GM18502 (cell line): Measurements from ENCODE around the gene ZNF775.

Experiments used
- ATAC-seq: cut with Tn5 transposase; IDR thresholded peaks from one replicate; pipeline ENCODE4 v1.9.1; 2021; ENCODE audit warnings: mild to moderate bottlenecking; ENCODE audit not compliant: unreplicated experiment, poor library complexity

ZNF775 gene

DNA sequence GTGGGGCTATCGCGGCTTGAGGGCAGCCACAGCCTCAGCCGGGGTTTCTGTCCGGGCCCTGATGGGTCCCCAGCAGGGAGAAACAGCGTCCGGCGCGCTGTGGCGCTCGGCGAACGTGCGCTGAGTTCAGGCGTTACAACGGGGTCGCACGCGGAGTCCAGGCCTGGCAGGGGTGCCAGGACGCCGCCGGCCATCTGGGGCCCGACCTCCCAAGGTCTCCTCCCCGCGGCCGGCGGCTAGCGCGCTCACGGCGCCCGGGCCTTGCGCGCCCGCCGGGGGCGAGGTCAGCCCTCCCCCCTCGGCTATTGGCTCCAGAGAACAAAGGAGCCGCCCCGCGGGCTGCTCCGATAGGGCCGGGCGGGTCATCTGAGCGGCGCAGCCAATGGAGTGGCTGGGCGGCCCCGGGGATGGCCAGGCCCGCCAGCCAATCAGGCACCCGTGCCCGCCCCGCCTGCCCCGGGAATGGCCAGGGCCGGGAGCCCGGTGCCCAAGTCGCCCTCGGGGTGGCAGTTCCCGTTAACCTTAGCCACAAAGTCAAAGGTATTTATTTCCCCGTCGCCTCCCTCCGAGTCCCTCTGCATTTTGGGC is at the start of gene ZNF775:
ZNF775 (plus strand) TSS at position 478 of the 588 bp plus-strand sequence. CDS start 9,141 bp downstream, outside the sequence.
- peak; percentile 79 for ATAC-seq

- no peak for ATAC-seq
Observed at GRCh38 chr7:150329331-150330120, 49.6 kb upstream of the ZNF775 start.

DNA sequence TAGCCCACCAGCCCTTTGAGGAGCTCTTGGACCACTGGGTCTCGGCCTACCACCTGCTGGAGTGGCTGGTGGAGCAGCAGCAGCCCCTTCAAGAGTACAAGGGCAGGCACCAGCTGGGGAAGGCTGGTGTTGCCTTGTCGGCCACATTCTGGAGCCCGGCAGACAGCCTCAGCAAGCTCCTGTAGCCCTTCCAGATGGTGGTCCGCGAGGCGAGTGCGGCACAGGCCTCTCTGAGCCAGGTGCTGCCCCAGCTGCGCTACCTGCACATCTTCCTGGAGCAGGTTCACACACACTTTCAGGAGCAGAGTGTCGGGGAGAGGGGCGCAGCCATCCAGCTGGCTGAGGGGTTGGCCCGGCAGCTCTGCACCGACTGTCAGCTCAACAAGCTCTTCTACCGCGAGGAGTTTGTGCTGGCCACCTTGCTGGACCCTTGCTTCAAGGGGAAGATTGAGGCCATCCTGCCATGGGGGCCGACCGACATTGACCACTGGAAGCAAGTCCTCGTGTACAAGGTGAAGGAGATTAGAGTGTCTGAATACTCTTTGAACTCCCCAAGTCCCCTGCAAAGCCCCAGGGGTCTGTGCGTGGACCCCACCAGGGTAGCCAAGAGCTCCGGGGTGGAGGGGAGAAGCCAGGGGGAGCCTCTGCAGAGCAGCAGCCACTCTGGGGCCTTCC is 48.8 kb upstream of the ZNF775 start:
- ATAC-seq: no peak

DNA sequence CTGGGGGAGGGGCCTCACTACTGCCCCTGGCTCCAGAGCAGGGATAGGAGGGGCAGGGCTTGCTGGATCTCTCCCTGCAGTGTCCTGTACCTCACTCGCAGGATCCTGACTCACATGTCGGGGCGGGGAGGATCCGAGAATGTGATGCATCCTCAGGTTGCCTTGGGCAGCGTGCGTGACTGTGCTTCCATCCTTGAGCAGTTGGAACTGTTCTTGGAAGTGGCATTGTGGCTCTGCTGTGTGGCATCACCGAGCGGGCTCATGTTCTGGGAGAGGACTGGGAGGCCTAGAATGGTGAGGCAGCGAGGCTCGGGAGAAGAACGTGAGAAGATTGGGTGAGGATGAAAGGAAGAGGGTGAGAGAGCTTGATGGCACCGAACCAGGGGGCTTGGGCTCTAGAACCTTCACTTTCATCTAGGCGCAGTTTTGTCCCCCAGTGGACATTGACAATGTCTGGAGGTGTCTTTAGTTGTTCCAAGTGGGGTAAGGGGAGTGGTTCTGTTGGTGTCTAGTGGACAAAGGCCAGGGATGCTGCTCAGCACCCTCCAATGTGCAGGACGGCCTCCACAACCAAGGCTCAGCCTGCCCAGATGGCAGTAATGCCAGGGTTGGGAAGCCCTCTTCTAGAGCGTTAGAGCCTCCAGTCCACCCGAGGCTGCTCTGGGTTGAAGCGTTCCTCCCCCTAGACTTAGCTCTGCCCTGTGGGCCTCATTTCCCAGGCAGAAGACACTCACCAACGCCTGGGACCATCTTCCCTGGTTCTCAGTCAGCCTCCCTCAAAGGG is 46.1 kb upstream of the ZNF775 start:
- no peak for ATAC-seq

DNA sequence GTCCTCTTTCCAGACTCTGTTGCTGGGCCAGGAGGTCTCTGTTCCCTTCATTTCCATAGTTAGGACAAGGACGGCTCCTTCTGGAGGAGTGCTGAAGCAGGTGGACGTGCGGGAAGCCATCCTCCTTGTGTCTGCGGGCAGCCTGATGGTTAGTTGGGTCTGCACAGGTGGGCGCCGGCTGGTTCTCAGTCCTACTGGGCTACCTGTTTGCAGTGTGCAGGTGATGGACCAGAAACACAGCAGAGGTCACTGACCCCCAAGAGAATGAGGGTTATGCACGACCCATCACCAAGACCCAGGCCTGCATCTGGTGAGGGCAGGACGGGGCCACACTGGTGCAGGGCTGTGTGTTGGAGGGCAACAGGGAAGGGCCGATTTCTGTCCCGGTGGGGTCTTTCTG is 45.5 kb upstream of the ZNF775 start:
- ATAC-seq: no peak

- ATAC-seq: no peak
Observed at GRCh38 chr7:150334108-150334507, 45.0 kb upstream of the ZNF775 start.

DNA sequence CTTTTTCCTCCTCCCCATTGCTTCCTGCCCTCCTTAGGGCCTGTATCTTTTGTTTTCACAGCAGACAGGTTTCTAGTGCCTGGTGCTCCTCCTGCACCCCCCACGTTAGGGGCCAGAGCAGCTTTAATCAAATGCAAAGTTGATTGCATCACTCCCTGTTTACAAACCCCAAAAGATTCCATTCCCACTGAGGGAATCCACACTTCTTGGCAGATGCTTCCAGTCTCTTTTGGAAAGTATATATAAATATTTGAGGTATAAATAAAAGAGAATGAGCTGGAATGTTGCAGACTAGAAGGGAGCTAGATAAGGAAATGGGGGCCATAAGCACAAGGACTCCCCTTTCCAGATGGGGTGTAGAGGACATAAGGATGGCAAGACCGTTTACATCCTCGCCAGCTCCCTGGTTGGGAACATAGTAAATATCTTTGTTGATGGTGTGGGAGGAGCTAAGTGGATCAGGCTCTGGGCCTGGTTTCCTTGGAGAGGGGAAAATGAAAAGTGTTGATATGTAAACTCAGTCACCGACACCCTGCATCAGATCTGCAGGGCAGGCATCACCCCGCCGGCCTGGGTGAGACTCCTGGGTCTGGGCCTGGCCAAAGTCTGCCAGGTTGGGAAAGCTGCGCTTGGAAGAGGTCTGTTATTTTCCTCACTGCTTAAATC is 43.9 kb upstream of the ZNF775 start:
- no peak for ATAC-seq

DNA sequence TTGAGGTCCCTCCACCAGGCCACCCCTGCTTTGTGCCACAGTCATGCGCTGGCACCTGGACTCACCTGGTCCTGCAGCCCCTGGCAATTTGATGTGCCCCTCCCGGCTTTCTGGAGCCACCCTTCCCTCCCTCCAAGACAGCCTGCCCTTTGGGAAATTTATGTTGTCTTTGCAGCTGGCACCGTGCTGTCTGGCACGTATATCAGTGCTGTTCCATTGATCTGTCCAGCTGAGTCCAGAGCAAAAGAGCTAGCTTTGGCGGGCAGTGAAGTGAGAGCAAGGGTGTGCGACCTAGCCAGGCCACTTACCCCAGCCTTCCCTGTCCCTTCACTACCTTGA is 43.4 kb upstream of the ZNF775 start:
- ATAC-seq: no peak

DNA sequence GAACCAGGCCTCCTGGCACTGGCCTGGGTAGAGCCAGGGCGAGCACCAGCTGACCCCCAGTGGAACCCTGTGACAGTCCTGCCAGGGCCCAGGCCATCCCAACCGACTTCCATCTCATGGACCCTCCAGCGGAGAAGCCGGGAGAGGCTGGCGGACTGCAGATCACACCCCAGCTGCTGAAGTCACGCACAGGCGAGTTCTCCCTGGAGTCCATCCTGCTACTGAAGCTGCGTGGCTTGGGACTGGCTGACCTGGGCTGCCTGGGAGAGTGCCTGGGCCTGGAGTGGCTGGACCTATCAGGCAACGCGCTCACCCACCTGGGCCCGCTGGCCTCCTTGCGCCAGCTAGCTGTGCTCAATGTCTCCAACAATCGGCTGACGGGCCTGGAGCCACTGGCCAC is 42.4 kb upstream of the ZNF775 start:
- no peak for ATAC-seq

GRCh38 chr7:150337179-150337578 is 42.0 kb upstream of the ZNF775 start:
- no peak for ATAC-seq

- no peak for ATAC-seq
Observed at GRCh38 chr7:150337659-150338081, 41.5 kb upstream of the ZNF775 start.

- no peak for ATAC-seq
Observed at GRCh38 chr7:150338166-150338829, 40.8 kb upstream of the ZNF775 start.

GRCh38 chr7:150339409-150339809 is 39.7 kb upstream of the ZNF775 start:
- ATAC-seq: no peak

GRCh38 chr7:150340024-150340749 is 38.9 kb upstream of the ZNF775 start:
- ATAC-seq: no peak

DNA sequence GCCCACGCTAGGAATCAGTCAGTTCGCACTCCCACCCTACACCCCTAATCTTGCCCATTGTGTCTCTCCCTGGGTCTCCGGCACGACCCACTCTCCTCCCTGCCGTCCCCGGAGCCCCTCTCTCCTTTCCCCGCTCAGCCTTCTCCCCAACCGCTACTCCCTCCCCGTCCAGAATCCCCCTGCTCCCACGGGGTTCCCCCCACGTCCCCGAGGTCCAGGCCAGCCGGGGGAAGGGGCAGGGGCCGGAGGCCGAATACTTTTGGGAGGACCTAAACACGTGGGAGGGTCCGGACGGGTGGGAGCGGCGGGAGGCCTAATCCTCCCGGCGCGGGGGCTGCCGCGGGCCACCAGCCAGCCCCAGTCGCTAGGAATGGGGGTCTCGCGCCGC is 38.3 kb upstream of the ZNF775 start:
- ATAC-seq: no peak

GRCh38 chr7:150341263-150342120 is 37.6 kb upstream of the ZNF775 start, which contains the start of gene RARRES2:
Gene RARRES2 (minus strand): TSS chr7:150341629. CDS start chr7:150340609, 1,020 bp downstream.
- no peak for ATAC-seq

- ATAC-seq: no peak
Observed at GRCh38 chr7:150342121-150342408, 37.1 kb upstream of the ZNF775 start.

DNA sequence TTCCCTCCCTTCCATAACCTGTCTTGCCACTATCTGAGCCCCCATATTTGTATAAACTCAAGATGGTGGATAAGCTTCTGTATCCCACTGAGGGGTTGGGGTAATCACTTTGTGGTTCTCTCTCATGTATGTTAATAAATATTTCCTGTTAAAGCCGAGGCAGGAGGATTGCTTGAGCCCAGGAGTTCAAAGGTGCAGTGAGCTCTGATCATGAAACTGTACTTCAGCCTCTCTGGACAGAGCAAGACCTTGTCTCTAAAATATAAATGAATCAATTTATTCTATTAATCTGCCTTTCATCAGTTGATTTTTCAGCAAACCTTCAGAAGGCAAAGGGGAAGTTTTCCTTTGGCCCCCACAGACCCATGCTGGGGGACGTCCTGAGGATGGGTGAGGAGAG is 35.9 kb upstream of the ZNF775 start:
- no peak for ATAC-seq
